ENCODE data around the gene SLC25A21.

SLC25A21 gene

GRCh38 chr14:36674659-36675058 is 497.7 kb downstream of the SLC25A21 start:
- no peak for DNase-seq (ENCODE audit: low spot score)
- in situ Hi-C loops (cut with MboI; ENCODE audit: low pct_unique_long_range_greater_than_20kb, low sequenced_read_pairs, unreplicated experiment) = loop anchor here (25.0 kb wide), 1 partner anchor 913 kb away; the partner anchor contains the start of genes FOXA1 and TTC6

DNA sequence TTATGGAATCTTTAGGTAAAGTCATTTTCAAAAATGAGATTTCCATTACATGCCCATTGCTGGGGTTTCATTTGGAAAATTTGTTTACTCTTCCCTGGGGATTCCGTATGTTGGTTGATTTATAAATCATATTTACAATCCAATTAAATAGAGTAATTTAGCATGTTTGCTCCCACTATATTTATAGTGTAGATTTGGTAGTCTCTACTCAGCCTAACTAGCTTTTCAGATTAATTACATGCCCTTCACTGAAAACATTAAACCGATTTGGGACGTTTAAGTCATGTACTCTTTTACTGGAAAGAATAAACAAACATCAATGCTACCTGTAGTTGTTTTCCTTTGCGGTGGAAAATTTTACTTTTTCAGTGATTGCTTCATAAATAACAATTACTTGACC is 500.3 kb downstream of the SLC25A21 start:
- DNase-seq (ENCODE audit: low spot score) = no peak
- in situ Hi-C loops (cut with MboI; ENCODE audit: low pct_unique_long_range_greater_than_20kb, low sequenced_read_pairs, unreplicated experiment) = loop anchor here (25.0 kb wide), 1 partner anchor 915 kb away; the partner anchor contains the start of genes FOXA1 and TTC6
- TF ChIP-seq, protein P1, sequence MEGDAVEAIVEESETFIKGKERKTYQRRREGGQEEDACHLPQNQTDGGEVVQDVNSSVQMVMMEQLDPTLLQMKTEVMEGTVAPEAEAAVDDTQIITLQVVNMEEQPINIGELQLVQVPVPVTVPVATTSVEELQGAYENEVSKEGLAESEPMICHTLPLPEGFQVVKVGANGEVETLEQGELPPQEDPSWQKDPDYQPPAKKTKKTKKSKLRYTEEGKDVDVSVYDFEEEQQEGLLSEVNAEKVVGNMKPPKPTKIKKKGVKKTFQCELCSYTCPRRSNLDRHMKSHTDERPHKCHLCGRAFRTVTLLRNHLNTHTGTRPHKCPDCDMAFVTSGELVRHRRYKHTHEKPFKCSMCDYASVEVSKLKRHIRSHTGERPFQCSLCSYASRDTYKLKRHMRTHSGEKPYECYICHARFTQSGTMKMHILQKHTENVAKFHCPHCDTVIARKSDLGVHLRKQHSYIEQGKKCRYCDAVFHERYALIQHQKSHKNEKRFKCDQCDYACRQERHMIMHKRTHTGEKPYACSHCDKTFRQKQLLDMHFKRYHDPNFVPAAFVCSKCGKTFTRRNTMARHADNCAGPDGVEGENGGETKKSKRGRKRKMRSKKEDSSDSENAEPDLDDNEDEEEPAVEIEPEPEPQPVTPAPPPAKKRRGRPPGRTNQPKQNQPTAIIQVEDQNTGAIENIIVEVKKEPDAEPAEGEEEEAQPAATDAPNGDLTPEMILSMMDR (IDR thresholded peaks at IDR 0.05; ENCODE audit: extremely low read depth, insufficient read depth, missing control alignments) = no peak

More at GRCh38 chr14:36674659-36675058, 497.7 kb downstream of the SLC25A21 start:
- TF ChIP-seq, protein P1 (IDR thresholded peaks at IDR 0.05; ENCODE audit: extremely low read depth, insufficient read depth, missing control alignments) = no peak

DNA sequence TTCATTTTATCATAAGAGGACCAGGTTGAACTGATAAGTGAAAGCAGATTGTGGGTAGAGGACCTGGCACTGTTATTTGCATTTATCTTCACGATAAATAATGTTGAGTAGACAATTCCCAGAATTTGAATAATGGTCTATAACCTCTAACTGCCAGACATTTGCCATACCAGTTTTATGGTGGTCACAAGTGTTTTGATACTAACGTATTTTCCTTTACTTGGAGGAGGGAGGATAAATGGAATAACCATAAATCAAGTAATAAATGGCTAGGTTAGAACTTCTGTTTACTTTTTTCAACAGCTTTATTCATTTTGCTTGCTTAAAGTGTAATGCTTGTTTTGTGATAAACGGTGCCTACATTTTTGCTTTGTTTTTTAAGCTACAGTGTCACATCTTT is 501.3 kb downstream of the SLC25A21 start:
- TF ChIP-seq, protein P1 (IDR thresholded peaks at IDR 0.05; ENCODE audit: extremely low read depth, insufficient read depth, missing control alignments) = no peak
- no peak for DNase-seq (ENCODE audit: low spot score)
- in situ Hi-C loops (cut with MboI; ENCODE audit: low pct_unique_long_range_greater_than_20kb, low sequenced_read_pairs, unreplicated experiment) = loop anchor here (25.0 kb wide), 1 partner anchor 916 kb away; the partner anchor contains the start of genes FOXA1 and TTC6

DNA sequence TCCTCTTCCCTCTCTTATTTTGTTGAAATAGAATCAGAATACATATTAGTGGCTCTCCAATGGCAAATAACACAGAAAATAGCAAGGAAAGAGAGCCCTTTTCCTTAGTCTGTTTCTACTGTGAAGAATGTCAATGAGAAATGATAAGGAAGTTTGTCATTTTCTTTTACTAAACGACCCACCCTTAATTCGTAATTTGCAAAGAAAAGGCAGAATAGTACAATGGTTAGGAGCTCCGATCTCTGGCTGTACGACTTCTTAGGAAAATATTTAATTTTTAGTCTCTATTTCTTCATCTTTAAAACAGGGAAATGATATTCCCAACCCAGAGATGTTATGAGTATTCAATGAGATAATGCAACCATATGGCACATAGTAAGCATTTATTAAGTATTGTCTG is 504.7 kb downstream of the SLC25A21 start:
- TF ChIP-seq, protein P1 (IDR thresholded peaks at IDR 0.05; ENCODE audit: extremely low read depth, insufficient read depth, missing control alignments) = no peak
- no peak for DNase-seq (ENCODE audit: low spot score)
- in situ Hi-C loops (cut with MboI; ENCODE audit: low pct_unique_long_range_greater_than_20kb, low sequenced_read_pairs, unreplicated experiment) = loop anchor here (25.0 kb wide), 1 partner anchor 920 kb away; the partner anchor contains the start of genes FOXA1 and TTC6

DNA sequence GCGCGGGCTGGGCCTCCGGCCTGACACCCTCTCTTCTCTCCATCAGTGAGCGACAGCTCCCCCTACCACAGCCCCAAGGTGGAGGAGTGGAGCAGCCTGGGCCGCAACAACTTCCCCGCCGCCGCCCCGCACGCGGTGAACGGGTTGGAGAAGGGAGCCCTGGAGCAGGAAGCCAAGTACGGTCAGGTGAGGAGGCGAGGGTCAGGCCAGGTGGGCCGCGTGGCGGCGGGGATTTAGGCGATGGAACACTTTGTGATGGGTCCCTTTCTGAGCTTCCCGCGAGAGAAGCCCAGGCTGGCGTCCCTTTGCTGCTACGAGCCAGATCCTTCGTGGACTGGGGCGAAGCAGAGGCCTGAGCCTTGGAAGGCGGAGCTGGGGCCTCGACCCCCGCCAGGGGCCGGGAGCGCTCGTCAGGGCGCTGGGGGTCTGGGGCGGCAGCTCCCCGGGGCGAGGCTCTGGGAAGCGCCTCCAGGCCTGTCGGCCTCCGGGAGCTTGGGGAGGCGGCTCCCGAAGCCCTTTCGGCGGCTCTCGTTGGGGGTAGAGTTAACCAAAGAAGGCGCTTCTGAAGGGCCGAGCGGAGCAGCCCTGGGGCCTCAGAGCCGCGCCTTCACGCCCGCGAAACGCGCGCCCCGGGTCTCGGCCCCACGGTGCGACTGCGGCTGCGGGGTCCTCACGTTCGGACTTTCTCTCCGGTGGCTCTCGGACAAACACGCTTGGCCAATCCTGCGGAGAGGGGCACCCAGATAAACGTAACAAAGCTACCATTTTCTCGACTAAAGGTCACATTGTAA is 505.8 kb downstream of the SLC25A21 start:
- in situ Hi-C loops (cut with MboI; ENCODE audit: low pct_unique_long_range_greater_than_20kb, low sequenced_read_pairs, unreplicated experiment) = loop anchor here (25.0 kb wide), 1 partner anchor 921 kb away; the partner anchor contains the start of genes FOXA1 and TTC6
- DNase-seq (ENCODE audit: low spot score) = peak; percentile 51

DNA sequence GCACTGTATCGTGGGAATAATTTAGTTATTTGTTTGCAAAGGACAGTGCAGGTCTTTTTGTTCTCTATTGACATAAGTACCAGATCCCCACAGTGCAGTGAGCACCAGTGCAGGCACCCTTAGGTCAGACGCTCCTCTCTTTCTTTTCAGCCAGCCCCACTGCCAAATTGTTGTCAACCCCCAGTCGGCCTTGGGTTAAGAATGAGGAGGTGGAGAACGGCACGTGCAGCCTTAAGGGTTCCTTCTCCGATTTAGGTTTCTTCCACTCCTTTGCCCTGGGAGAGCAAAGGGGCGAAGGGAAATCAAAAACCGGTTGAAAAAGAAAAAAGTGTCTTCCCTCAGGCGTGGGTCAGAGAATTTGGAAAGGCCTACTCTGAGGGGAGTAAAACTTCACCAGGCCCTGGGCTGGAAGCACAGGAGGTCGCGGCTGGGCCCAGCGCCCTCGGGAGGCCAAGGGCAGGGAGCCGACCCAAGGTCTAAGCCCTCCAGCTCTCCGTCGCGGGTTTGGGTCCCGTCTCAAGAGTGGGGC is 506.5 kb downstream of the SLC25A21 start:
- TF ChIP-seq, protein P1 (IDR thresholded peaks at IDR 0.05; ENCODE audit: extremely low read depth, insufficient read depth, missing control alignments) = no peak
- in situ Hi-C loops (cut with MboI; ENCODE audit: low pct_unique_long_range_greater_than_20kb, low sequenced_read_pairs, unreplicated experiment) = loop anchor here (25.0 kb wide), 1 partner anchor 921 kb away; the partner anchor contains the start of genes FOXA1 and TTC6
- DNase-seq (ENCODE audit: low spot score) = peak; percentile 31

More for the DNA sequence above, 505.8 kb downstream of the SLC25A21 start:
- TF ChIP-seq, protein P1 (IDR thresholded peaks at IDR 0.05; ENCODE audit: extremely low read depth, insufficient read depth, missing control alignments) = no peak
